HUES48 (cell line): ENCODE results near the gene CD93.

Source experiments
- H3K27ac ChIP-seq: one replicate; pipeline ENCODE4 v1.7.0; 2013; ENCODE audit warnings: low read depth, low read length, inconsistent platforms
- H3K27me3 ChIP-seq: 2 replicates; pipeline ENCODE4 v1.6.1; 2013; ENCODE audit warnings: mild to moderate bottlenecking, low read length; ENCODE audit not compliant: control insufficient read depth, insufficient read depth
- H3K36me3 ChIP-seq: 2 replicates; pipeline ENCODE4 v1.6.1; 2013; ENCODE audit warnings: low read length; ENCODE audit not compliant: control insufficient read depth, insufficient read depth
- H3K4me1 ChIP-seq: 2 replicates; pipeline ENCODE4 v1.6.1; 2013; ENCODE audit warnings: mild to moderate bottlenecking, low read length; ENCODE audit not compliant: control insufficient read depth, insufficient read depth
- H3K4me3 ChIP-seq: 2 replicates; pipeline ENCODE4 v1.5.1; 2013; ENCODE audit warnings: mild to moderate bottlenecking, low read depth, low read length
- H3K9ac ChIP-seq: 2 replicates; pipeline ENCODE4 v1.6.1; 2013; ENCODE audit warnings: mild to moderate bottlenecking, low read depth, low read length, moderate library complexity
- H3K9me3 ChIP-seq: 2 replicates; pipeline ENCODE4 v1.6.1; 2013; ENCODE audit warnings: low read length; ENCODE audit not compliant: control insufficient read depth, insufficient read depth

Gene CD93

GRCh38 chr20:23068283-23068682, 17.8 kb downstream of the CD93 start:
- Histone ChIP-seq H3K4me1 (peaks cover 6% of the 10 kb centered on the region; the same call in 1 of the 2 replicates), H3K27me3 (no peaks in the 10 kb centered on the region; the same call in 1 of the 2 replicates), H3K4me3 (no peak overlapping the region), H3K9ac (no peak overlapping the region), H3K9me3 (no peaks in the 10 kb centered on the region), H3K36me3 (no peaks in the 10 kb centered on the region), H3K27ac (no peak overlapping the region)

- Histone ChIP-seq H3K9me3 (no peaks in the 10 kb centered on the region), H3K9ac (no peak overlapping the region), H3K36me3 (no peaks in the 10 kb centered on the region), H3K4me3 (no peak overlapping the region), H3K27ac (no peak overlapping the region), H3K27me3 (no peaks in the 10 kb centered on the region; the same call in 1 of the 2 replicates), H3K4me1 (peaks cover 21% of the 10 kb centered on the region)
These were observed 19.4 kb downstream of the CD93 start for GRCh38 chr20:23066772-23067171.

GRCh38 chr20:23065266-23066201, 20.6 kb downstream of the CD93 start:
- Histone ChIP-seq H3K27ac (no peak overlapping the region), H3K4me3 (no peak overlapping the region), H3K36me3 (no peaks in the 10 kb centered on the region), H3K9ac (no peak overlapping the region), H3K27me3 (no peaks in the 10 kb centered on the region; the same call in 1 of the 2 replicates), H3K4me1 (peaks cover 28% of the 10 kb centered on the region), H3K9me3 (no peaks in the 10 kb centered on the region)

- H3K27me3 ChIP-seq: no peaks in the 10 kb centered on the region; the same call in 1 of the 2 replicates
- no peaks in the 10 kb centered on the region for H3K36me3 ChIP-seq
- H3K9ac ChIP-seq: no peak overlapping the region
- no peak overlapping the region for H3K4me3 ChIP-seq
- H3K9me3 ChIP-seq: no peaks in the 10 kb centered on the region
- H3K4me1 ChIP-seq: peaks cover 28% of the 10 kb centered on the region
- H3K27ac ChIP-seq: no peak overlapping the region
These were observed 22.5 kb downstream of the CD93 start for GRCh38 chr20:23063581-23063980.

GRCh38 chr20:23063168-23063567, 23.0 kb downstream of the CD93 start:
- Histone ChIP-seq H3K4me3 (0 out of 2 replicates have a peak overlapping the region, but pooled peaks have one; percentile 18), H3K9me3 (no peaks in the 10 kb centered on the region), H3K27ac (no peak overlapping the region), H3K4me1 (peaks cover 28% of the 10 kb centered on the region), H3K9ac (no peak overlapping the region), H3K27me3 (no peaks in the 10 kb centered on the region; the same call in 1 of the 2 replicates), H3K36me3 (no peaks in the 10 kb centered on the region)

GRCh38 chr20:23062632-23063031, 23.5 kb downstream of the CD93 start:
- Histone ChIP-seq H3K27ac (peak overlapping the region; percentile 50), H3K4me1 (peaks cover 28% of the 10 kb centered on the region), H3K27me3 (no peaks in the 10 kb centered on the region; the same call in 1 of the 2 replicates), H3K36me3 (no peaks in the 10 kb centered on the region), H3K9me3 (no peaks in the 10 kb centered on the region), H3K9ac (no peak overlapping the region), H3K4me3 (0 out of 2 replicates have a peak overlapping the region, but pooled peaks have one; percentile 18)

GRCh38 chr20:23061734-23062561, 24.2 kb downstream of the CD93 start:
- Histone ChIP-seq H3K36me3 (no peaks in the 10 kb centered on the region), H3K27me3 (no peaks in the 10 kb centered on the region; the same call in 1 of the 2 replicates), H3K9ac (no peak overlapping the region), H3K4me3 (no peak overlapping the region), H3K9me3 (no peaks in the 10 kb centered on the region), H3K4me1 (peaks cover 28% of the 10 kb centered on the region), H3K27ac (peak overlapping the region; percentile 50)

GRCh38 chr20:23061262-23061661, 24.9 kb downstream of the CD93 start:
- no peak overlapping the region for H3K9ac ChIP-seq
- H3K9me3 ChIP-seq: no peaks in the 10 kb centered on the region; the same call in 1 of the 2 replicates
- H3K36me3 ChIP-seq: no peaks in the 10 kb centered on the region
- H3K4me1 ChIP-seq: peaks cover 28% of the 10 kb centered on the region
- H3K27ac ChIP-seq: peak overlapping the region; percentile 11
- H3K4me3 ChIP-seq: no peak overlapping the region
- H3K27me3 ChIP-seq: no peaks in the 10 kb centered on the region

GRCh38 chr20:23060629-23061028, 25.5 kb downstream of the CD93 start:
- no peaks in the 10 kb centered on the region for H3K27me3 ChIP-seq
- no peak overlapping the region for H3K4me3 ChIP-seq
- no peak overlapping the region for H3K27ac ChIP-seq
- H3K4me1 ChIP-seq: peaks cover 28% of the 10 kb centered on the region
- no peaks in the 10 kb centered on the region; the same call in 1 of the 2 replicates for H3K9me3 ChIP-seq
- no peaks in the 10 kb centered on the region for H3K36me3 ChIP-seq
- no peak overlapping the region for H3K9ac ChIP-seq

GRCh38 chr20:23059846-23060245, 26.3 kb downstream of the CD93 start:
- no peak overlapping the region for H3K9ac ChIP-seq
- no peak overlapping the region for H3K27ac ChIP-seq
- H3K36me3 ChIP-seq: no peaks in the 10 kb centered on the region
- H3K4me1 ChIP-seq: peaks cover 28% of the 10 kb centered on the region
- H3K9me3 ChIP-seq: no peaks in the 10 kb centered on the region; the same call in 1 of the 2 replicates
- H3K27me3 ChIP-seq: no peaks in the 10 kb centered on the region
- H3K4me3 ChIP-seq: no peak overlapping the region
